ENCODE data around the gene ZBTB43.

The ZBTB43 gene

GRCh38 chr9:126859111-126859510, 54.3 kb downstream of the ZBTB43 start:
- no peak for DNase-seq (ENCODE audit: low spot score)

DNA sequence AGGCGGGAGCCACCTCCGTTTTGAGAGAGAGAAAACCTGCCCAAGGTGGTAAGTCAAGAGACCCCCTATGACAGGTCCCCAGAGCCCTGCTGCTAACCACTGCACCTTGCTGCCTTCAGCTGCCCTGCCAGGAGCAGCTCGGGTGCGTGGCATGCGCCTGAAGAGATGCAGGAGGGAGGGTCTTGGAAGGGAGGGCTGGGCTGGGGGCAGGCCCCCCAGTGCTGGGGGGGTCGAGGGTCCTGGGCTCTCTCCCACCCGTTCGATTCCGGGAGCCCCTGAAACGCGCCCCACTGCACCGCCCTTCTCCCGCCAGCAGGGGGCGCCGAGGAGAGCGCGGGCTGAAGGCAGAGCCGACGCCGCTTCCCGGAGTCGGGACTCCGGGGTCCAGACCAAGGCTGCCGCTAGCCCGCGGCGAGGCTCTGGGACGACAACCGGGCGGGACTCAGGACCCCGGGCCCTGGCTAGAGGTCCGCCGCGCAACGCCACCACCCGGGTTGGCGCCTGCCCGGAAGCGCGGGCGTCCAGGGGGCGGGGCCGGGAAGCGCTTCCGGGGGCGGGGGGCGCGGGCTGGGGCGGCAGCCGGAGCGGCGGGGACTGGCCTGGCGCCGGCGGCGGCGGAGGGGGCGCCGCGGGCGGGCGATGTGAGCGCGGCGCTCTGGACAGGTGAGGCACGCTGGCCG, 55.4 kb downstream of the ZBTB43 start, which contains the start of gene ZBTB34:
TSS of gene ZBTB34 (plus strand) at position 563 of the 680 bp plus-strand sequence. CDS start 18,761 bp downstream, outside the sequence.
- DNase-seq (ENCODE audit: low spot score) = peak; percentile 68

DNA sequence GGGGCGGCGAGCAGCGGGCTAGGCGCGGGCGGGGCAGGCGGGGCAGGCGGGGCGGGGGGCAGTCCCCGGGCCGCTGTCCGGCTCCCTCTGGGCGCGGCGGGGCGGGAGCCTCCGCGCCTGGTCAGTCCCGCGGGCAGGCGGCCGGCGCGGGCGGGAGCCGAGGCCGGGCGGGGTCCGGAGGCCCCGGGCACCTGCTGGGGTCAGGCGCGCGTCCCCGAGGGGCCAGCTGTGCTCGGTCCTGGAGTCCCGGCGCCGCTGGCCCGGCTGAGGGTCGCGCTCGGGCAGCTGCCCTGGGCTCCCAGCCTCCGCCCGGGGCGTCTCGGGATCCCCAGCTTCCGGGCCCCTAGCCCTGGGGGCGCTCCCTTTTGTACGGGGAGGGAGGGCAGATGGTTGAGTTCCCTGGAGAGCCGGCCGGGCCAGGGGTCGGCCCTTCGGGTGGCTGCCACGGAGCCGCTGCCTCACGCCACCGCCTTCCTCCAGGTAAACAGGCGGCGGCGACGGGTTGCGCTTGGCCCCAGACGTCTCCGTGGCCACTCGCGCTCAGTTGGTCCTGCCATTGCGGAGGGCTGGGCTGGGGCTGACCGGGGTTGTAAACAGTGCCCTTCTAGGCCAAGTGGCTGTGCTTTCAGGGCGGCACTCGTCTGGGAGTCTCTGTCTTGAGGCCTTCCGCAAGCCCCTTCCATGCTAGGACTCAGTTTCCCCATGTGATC, 56.1 kb downstream of the ZBTB43 start:
- no peak for DNase-seq (ENCODE audit: low spot score)

GRCh38 chr9:126861707-126862103, 56.9 kb downstream of the ZBTB43 start:
- no peak for DNase-seq (ENCODE audit: low spot score)

- DNase-seq (ENCODE audit: low spot score) = no peak
Measured at GRCh38 chr9:126862104-126862761, 57.4 kb downstream of the ZBTB43 start.

GRCh38 chr9:126864771-126865170, 59.9 kb downstream of the ZBTB43 start:
- no peak for DNase-seq (ENCODE audit: low spot score)

DNA sequence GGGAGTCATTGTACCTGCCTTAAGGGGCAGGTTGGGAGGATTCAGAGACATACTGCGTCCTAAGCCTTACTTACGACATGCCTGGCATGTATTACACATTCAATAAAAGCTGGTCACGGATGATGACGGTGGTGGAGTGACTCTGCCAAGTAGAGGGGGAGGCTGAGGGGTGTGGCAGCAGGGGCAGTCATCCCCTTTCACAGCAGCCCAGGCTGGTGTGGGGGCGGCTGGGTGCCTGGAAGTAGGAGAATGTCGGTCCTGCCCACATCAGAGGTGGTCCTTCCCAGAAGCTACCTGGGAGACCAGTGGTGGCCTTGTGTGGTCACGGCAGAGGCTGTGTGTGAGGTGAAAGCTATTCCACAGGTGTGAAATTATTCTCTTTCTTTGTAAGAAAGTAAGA, 64.5 kb downstream of the ZBTB43 start:
- DNase-seq (ENCODE audit: low spot score) = no peak

GRCh38 chr9:126872516-126872915, 67.7 kb downstream of the ZBTB43 start:
- DNase-seq (ENCODE audit: low spot score) = no peak

DNA sequence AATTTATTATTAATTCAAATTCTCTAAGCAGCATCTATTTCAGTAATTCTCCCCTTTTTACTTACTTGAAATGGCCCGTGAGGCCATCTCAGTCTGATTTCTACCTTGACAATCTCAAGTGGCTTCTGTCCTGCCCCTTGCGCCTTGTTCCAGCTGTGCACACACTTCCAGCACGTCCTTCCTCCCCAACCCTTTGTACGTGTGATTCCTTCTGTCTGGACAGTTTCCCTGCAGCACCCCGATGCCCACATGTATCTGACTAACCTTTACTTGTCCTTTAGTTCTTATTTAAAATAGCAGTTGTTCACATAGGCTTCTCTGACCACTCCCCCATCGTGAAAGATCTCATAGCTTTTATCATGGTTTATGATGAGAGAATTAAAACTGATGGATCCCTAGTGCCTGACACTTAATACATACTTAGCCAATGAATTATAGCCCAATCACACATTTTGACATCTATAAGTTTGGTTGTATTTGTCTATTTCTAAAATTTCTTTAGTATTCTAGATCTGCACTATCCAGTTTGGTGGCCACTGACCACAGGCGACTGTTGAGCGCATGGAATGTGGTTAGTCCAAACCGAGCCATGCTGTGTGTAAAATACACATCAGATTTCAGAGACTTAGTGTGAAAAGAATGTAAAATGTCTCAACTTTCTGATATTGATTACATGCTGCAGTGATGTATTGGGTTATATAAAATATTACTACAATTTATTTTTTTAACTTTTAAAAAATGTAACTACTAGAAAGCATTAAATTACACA, 69.9 kb downstream of the ZBTB43 start:
- DNase-seq (ENCODE audit: low spot score) = no peak

- DNase-seq (ENCODE audit: low spot score) = no peak
Measured at GRCh38 chr9:126875756-126876510, 71.1 kb downstream of the ZBTB43 start.

DNA sequence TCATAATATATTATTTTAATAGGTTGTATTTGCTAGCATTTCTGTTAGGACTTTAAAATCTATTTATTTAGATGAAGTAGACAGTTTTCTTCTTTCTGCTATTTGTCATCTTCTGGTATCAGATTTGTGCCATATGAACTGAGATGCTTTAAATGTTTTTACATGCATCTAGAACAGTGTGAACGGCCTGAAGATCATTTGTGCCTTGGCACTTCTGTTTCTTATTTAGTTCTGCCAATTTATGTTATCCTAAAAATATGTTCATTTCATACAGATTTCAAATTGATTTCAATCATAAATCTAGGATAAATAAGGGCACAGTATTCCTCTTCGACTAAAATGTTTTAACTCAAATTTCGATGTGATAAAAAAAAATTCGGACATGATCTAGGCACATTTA, 71.7 kb downstream of the ZBTB43 start:
- no peak for DNase-seq (ENCODE audit: low spot score)

DNA sequence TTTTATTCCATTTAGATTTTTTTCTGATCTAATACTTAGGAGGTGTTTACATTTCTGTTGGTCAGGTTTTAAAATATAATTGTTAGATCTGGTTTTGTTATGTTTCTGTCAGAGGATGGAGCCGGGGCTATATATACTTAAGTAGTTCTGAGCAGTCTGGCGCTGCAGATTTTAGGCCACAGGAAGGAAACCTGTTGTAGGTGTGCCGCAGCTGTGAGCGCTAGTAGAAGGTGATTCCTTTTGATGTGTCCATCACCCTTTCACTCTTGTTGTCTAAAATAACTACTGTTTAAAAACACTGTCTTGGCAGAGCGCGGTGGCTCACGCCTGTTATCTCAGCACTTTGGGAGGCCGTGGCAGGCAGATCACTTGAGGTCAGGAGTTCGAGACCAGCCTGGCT, 72.6 kb downstream of the ZBTB43 start:
- no peak for DNase-seq (ENCODE audit: low spot score)

- no peak for DNase-seq (ENCODE audit: low spot score)
Measured at GRCh38 chr9:126879288-126879687, 74.4 kb downstream of the ZBTB43 start.

DNA sequence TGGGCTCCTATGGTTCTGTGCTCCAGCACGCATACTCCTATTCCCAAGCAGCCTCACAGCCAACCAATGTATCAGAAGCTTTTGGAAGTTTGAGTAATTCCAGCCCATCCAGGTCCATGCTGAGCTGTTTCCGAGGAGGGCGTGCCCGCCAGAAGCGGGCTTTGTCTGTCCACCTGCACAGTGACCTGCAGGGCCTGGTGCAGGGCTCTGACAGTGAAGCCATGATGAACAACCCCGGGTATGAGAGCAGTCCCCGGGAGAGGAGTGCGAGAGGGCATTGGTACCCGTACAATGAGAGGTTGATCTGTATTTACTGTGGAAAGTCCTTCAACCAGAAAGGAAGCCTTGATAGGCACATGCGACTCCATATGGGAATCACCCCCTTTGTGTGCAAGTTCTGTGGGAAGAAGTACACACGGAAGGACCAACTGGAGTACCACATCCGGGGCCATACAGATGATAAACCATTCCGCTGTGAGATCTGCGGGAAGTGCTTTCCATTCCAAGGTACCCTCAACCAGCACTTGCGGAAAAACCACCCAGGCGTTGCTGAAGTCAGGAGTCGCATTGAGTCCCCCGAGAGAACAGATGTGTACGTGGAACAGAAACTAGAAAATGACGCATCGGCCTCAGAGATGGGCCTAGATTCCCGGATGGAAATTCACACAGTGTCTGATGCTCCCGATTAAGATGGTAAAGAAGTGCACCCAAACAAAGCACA, 75.5 kb downstream of the ZBTB43 start:
- no peak for DNase-seq (ENCODE audit: low spot score)

DNA sequence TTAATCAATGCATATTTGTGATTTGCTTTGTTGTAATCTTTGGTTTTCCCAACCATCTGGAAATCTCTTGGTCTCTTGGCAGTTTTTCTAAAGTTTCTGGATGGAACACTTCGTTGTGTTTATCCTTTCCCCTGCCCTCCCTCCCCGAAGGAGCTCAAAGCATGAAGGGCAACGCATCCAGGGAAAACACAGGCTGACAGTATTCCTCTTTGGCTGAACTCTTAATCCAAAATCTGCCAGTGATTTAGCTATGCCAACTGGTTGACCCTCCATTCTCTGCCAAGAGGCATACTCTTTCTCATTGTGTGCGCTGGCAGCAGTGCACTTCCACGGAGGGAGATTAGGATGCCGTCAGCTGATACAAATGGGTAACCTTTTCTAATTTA, 76.1 kb downstream of the ZBTB43 start:
- peak; percentile 79 for DNase-seq (ENCODE audit: low spot score)

- DNase-seq (ENCODE audit: low spot score) = no peak
Measured at GRCh38 chr9:126882746-126883145, 77.9 kb downstream of the ZBTB43 start.

- no peak for DNase-seq (ENCODE audit: low spot score)
Measured at GRCh38 chr9:126883636-126884035, 78.8 kb downstream of the ZBTB43 start.

DNA sequence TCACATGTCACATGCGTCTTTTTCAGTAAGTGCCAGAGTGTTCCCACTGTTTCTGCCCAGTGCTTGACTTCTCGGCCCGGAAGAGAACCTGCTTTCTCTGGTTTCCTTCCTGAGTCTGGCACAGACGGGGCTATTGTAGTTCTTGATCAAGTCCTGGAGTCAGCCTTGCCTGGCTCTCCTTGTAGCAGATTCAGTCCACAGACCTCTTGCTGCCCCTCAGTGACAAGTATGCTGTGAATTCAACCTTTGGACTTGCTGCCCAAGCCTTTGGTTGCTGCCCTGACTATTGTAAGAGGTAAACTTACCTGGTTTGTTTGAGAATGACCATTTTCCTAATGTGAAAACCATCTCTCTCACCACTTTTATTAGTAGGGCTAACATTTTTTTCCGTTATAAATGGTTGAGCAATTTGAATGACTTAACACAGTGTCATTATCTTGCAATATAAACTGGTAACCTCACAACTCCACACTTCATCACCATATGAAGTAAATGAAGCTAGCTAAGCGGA, 80.3 kb downstream of the ZBTB43 start:
- no peak for DNase-seq (ENCODE audit: low spot score)

- no peak for DNase-seq (ENCODE audit: low spot score)
Measured at GRCh38 chr9:126886034-126886822, 81.4 kb downstream of the ZBTB43 start.

DNA sequence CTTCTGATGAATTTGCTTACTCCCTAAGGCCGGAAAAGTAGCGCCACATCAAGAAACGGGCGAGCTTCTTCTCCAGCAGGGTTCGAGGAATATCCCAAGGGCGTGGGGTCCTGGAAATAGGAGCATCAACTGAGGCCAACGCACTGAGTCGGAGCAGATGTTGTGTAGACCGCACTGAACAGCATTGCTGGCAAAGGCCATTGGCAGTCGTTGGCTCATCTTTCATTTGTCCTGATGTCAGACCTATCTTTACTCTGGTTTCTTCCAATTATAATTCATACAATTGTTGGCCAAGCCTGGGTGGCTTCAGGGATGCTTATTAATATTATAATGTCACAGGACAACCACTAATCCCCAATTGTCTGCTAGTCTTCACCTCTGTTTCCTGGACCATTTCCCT, 82.1 kb downstream of the ZBTB43 start:
- DNase-seq (ENCODE audit: low spot score) = no peak
